Astrocyte (in vitro differentiated cells and primary cell): Measurements from ENCODE around the gene ZFAND2B. TPM values are rescaled to one million over a fixed set of nuclear protein-coding genes. Genes with fewer than 3 reads are reported as not detected.

Experiments
- DNase-seq: peaks from one replicate; pipeline ENCODE4 v3.0.0-alpha.2; 2010; ENCODE audit warnings: low read depth
- FAIRE-seq: peaks from 2 replicates; lab custom pipeline; 2011; peaks lifted over from hg19 to GRCh38; lab: Jason Lieb, UNC
- H2AFZ ChIP-seq: 2 replicates; pipeline ENCODE4 v1.6.0; 2012; ENCODE audit warnings: low read depth, low read length, inconsistent platforms
- H3K27ac ChIP-seq: 2 replicates; pipeline ENCODE4 v1.5.1; 2011; ENCODE audit warnings: low read depth, low read length, inconsistent platforms
- H3K27me3 ChIP-seq: 2 replicates; pipeline ENCODE4 v1.6.0; 2011; ENCODE audit warnings: low read length, inconsistent platforms; ENCODE audit not compliant: insufficient read depth
- H3K36me3 ChIP-seq: 2 replicates; pipeline ENCODE4 v1.5.1; 2011; ENCODE audit warnings: low read length, inconsistent platforms; ENCODE audit not compliant: insufficient read depth
- H3K4me1 ChIP-seq: 2 replicates; pipeline ENCODE4 v1.5.1; 2011; ENCODE audit warnings: low read length, inconsistent platforms; ENCODE audit not compliant: insufficient read depth
- H3K4me2 ChIP-seq: 2 replicates; pipeline ENCODE4 v1.6.0; 2012; ENCODE audit warnings: low read length, inconsistent platforms
- H3K4me3 ChIP-seq: 2 replicates; pipeline ENCODE4 v1.5.1; 2011; ENCODE audit warnings: low read depth, mild to moderate bottlenecking, low read length, inconsistent platforms; ENCODE audit not compliant: insufficient read depth
- H3K79me2 ChIP-seq: 2 replicates; pipeline ENCODE4 v1.6.0; 2012; ENCODE audit warnings: mild to moderate bottlenecking, low read length, inconsistent platforms; ENCODE audit not compliant: insufficient read depth
- H3K9ac ChIP-seq: 2 replicates; pipeline ENCODE4 v1.6.0; 2012; ENCODE audit warnings: mild to moderate bottlenecking, low read length, inconsistent platforms
- H3K9me3 ChIP-seq: 2 replicates; pipeline ENCODE4 v1.5.1; 2012; ENCODE audit warnings: low read depth, mild to moderate bottlenecking, low read length, inconsistent platforms; ENCODE audit not compliant: insufficient read depth
- H4K20me1 ChIP-seq: 2 replicates; pipeline ENCODE4 v1.6.0; 2012; ENCODE audit warnings: low read length, inconsistent platforms; ENCODE audit not compliant: insufficient read depth
- H3K27ac Mint-ChIP-seq: one replicate; pipeline ENCODE4 v1.8.0; 2021; ENCODE audit warnings: mild to moderate bottlenecking, mixed read lengths; ENCODE audit not compliant: unreplicated experiment
- H3K27me3 Mint-ChIP-seq: one replicate; pipeline ENCODE4 v1.8.0; 2021; ENCODE audit warnings: low read depth, mixed read lengths; ENCODE audit not compliant: unreplicated experiment
- H3K36me3 Mint-ChIP-seq: one replicate; pipeline ENCODE4 v1.8.0; 2021; ENCODE audit warnings: low read depth, mixed read lengths; ENCODE audit not compliant: unreplicated experiment
- H3K4me1 Mint-ChIP-seq: one replicate; pipeline ENCODE4 v1.8.0; 2021; ENCODE audit warnings: low read depth, mixed read lengths; ENCODE audit not compliant: unreplicated experiment
- H3K4me3 Mint-ChIP-seq: one replicate; pipeline ENCODE4 v1.8.0; 2021; ENCODE audit warnings: mild to moderate bottlenecking, moderate library complexity, mixed read lengths; ENCODE audit not compliant: unreplicated experiment
- H3K9me3 Mint-ChIP-seq: one replicate; pipeline ENCODE4 v1.8.0; 2021; ENCODE audit warnings: mild to moderate bottlenecking, mixed read lengths; ENCODE audit not compliant: unreplicated experiment
- EZH2 ChIP-seq: IDR thresholded peaks from 2 replicates; pipeline ENCODE4 v1.6.1; 2012; ENCODE audit warnings: mild to moderate bottlenecking, low read length, inconsistent platforms; ENCODE audit not compliant: insufficient read depth
- total RNA-seq: library from RNA; stranded (reverse); gene quantifications from 2 replicates; pipeline ENCODE4 v1.2.1, GENCODE V29; 2021
- TF ChIP-seq, protein P1 (sequence below): IDR thresholded peaks from 2 replicates; pipeline ENCODE4 v1.5.1; 2011; ENCODE audit warnings: low read depth, mild to moderate bottlenecking, inconsistent platforms, low read length, moderate library complexity; ENCODE audit not compliant: insufficient read depth

The ZFAND2B gene
- total RNA-seq, 1 donor from 2014 or later: 24.0 TPM

DNA sequence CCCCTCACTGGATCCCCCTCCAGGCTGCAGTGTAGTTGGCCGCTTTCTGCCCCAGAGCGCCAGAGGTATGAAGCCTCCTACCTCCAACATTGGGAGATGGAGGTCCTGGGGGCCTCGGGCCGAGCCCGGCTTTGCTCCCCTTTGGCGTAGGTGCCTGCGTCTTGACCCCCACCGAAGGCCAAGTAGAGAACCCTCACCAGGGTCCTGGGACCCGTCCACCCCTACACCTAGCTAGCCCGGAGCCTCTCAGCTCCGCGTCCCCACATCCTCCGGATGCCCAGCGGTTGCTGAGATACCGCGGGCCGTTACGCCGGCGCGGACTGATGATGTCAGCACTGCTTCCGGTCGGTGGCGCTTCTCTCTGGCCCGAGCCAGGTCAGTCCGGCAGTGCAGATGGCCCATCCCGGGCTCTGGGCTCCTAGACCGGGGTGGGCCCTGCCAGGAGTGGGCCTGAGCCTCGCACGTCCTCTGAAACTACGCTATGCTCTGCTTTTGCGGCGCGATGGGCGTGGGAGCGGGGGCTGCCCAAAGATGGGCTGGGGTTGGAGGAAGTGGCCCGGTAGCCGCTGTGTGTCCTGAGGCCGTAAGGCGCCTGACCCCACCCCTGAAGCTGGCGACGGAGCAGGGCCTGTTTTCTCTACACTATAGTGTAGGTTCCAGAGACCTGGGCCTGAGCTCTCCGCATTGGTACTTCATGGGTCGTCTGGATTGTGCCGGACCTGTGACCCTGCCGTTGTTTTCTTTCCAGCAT, 38.7 kb downstream of the ZFAND2B start, which contains the start of the genes GLB1L and STK16:
GLB1L (minus strand) TSS at position 297 of the 751 bp plus-strand sequence. CDS start 1,871 bp downstream, outside the sequence.
STK16 (plus strand) TSS at position 332 of the 751 bp plus-strand sequence. CDS start 521 bp downstream, outside the sequence.
- Histone ChIP-seq H3K36me3 (no peaks in the 10 kb centered on the region), H2AFZ (peak within 1 kb of the TSS; percentile 83), H3K9ac (peak within 1 kb of the TSS; percentile 97), H4K20me1 (peaks cover 4% of the 10 kb centered on the region), H3K27me3 (no peaks in the 10 kb centered on the region), H3K79me2 (peaks cover 29% of the 10 kb centered on the region), H3K27ac (peak within 1 kb of the TSS; percentile 95), H3K4me1 (peaks cover 29% of the 10 kb centered on the region), H3K9me3 (no peaks in the 10 kb centered on the region), H3K4me3 (peak within 1 kb of the TSS; percentile 94), H3K4me2 (peak within 1 kb of the TSS; percentile 100)
- peaks cover 4% of the 10 kb centered on the region for H3K36me3 Mint-ChIP-seq
- H3K27me3 Mint-ChIP-seq: no peaks in the 10 kb centered on the region
- H3K9me3 Mint-ChIP-seq: no peaks in the 10 kb centered on the region
- DNase-seq (peak; percentile 83), FAIRE-seq (no peak)
- TF ChIP-seq EZH2: no peak
- TF ChIP-seq, protein P1, sequence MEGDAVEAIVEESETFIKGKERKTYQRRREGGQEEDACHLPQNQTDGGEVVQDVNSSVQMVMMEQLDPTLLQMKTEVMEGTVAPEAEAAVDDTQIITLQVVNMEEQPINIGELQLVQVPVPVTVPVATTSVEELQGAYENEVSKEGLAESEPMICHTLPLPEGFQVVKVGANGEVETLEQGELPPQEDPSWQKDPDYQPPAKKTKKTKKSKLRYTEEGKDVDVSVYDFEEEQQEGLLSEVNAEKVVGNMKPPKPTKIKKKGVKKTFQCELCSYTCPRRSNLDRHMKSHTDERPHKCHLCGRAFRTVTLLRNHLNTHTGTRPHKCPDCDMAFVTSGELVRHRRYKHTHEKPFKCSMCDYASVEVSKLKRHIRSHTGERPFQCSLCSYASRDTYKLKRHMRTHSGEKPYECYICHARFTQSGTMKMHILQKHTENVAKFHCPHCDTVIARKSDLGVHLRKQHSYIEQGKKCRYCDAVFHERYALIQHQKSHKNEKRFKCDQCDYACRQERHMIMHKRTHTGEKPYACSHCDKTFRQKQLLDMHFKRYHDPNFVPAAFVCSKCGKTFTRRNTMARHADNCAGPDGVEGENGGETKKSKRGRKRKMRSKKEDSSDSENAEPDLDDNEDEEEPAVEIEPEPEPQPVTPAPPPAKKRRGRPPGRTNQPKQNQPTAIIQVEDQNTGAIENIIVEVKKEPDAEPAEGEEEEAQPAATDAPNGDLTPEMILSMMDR: no peak
- H3K4me3 Mint-ChIP-seq: peak within 1 kb of the TSS; percentile 96
- peaks cover 22% of the 10 kb centered on the region for H3K4me1 Mint-ChIP-seq
- H3K27ac Mint-ChIP-seq: peak within 1 kb of the TSS; percentile 99

DNA sequence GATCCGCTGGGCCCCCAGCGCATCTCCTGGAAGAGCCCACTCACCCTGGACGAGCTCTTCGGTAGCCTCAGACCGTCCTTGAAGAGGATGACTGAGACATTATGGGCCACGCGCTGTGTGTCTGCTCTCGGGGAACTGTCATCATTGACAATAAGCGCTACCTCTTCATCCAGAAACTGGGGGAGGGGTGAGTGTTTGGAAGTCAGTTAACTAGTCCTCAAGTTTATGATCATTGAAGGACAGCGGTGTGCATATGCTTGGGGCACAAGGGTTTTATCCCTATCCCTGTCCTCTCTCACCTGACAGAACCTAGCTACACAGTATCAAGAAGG, 39.3 kb downstream of the ZFAND2B start:
- Histone ChIP-seq H3K4me3 (peak overlapping the region; percentile 94), H3K79me2 (peaks cover 29% of the 10 kb centered on the region), H3K4me1 (peaks cover 29% of the 10 kb centered on the region), H3K9ac (peak overlapping the region; percentile 97), H3K4me2 (peak overlapping the region; percentile 100), H3K36me3 (no peaks in the 10 kb centered on the region), H3K27me3 (no peaks in the 10 kb centered on the region), H3K27ac (peak overlapping the region; percentile 95), H3K9me3 (no peaks in the 10 kb centered on the region), H4K20me1 (peaks cover 4% of the 10 kb centered on the region), H2AFZ (peak overlapping the region; percentile 83)
- TF ChIP-seq, protein P1: no peak
- TF ChIP-seq EZH2: no peak
- FAIRE-seq (no peak), DNase-seq (no peak)
- H3K36me3 Mint-ChIP-seq: peaks cover 6% of the 10 kb centered on the region
- H3K4me1 Mint-ChIP-seq: peaks cover 22% of the 10 kb centered on the region
- no peaks in the 10 kb centered on the region for H3K27me3 Mint-ChIP-seq
- peak overlapping the region; percentile 99 for H3K27ac Mint-ChIP-seq
- no peaks in the 10 kb centered on the region for H3K9me3 Mint-ChIP-seq
- H3K4me3 Mint-ChIP-seq: peak overlapping the region; percentile 96

DNA sequence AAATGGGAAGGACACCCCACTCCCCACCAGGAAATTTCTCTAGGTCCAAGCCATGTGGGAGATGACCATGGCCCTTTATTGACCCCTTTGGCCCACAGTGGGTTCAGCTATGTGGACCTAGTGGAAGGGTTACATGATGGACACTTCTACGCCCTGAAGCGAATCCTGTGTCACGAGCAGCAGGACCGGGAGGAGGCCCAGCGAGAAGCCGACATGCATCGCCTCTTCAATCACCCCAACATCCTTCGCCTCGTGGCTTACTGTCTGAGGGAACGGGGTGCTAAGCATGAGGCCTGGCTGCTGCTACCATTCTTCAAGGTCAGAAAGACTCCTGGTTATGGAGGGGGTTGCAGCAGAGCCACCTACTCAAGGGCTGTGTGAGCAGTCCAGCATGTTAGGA, 40.0 kb downstream of the ZFAND2B start:
- peak overlapping the region; percentile 96 for H3K4me3 Mint-ChIP-seq
- Histone ChIP-seq H3K9ac (peak overlapping the region; percentile 97), H3K27ac (no peak overlapping the region), H3K9me3 (no peaks in the 10 kb centered on the region), H3K36me3 (no peaks in the 10 kb centered on the region), H3K27me3 (no peaks in the 10 kb centered on the region), H3K79me2 (peaks cover 29% of the 10 kb centered on the region), H3K4me3 (peak overlapping the region; percentile 94), H3K4me2 (peak overlapping the region; percentile 100), H4K20me1 (peaks cover 4% of the 10 kb centered on the region), H3K4me1 (peaks cover 29% of the 10 kb centered on the region), H2AFZ (no peak overlapping the region)
- H3K27ac Mint-ChIP-seq: peak overlapping the region; percentile 26
- FAIRE-seq (no peak), DNase-seq (no peak)
- H3K36me3 Mint-ChIP-seq: peaks cover 7% of the 10 kb centered on the region
- H3K9me3 Mint-ChIP-seq: no peaks in the 10 kb centered on the region
- H3K27me3 Mint-ChIP-seq: no peaks in the 10 kb centered on the region
- TF ChIP-seq, protein P1: no peak
- TF ChIP-seq EZH2: no peak
- H3K4me1 Mint-ChIP-seq: peaks cover 26% of the 10 kb centered on the region
